Endothelial cell of umbilical vein (primary cell): ENCODE data around the gene TMPRSS9.

ENCODE experiments used
- CTCF ChIP-seq, 2 donors: IDR thresholded peaks; 1 replicate in 1 of 2; 2 replicates in 1 of 2; pipeline ENCODE4 v1.5.1; 2011; ENCODE audit warnings: low read length in 2 of 2, mild to moderate bottlenecking in 2 of 2, moderate library complexity in 2 of 2, control low read depth in 1 of 2, inconsistent platforms in 1 of 2, low read depth in 1 of 2; ENCODE audit not compliant: insufficient read depth in 1 of 2; ENCODE audit errors: extremely low read depth in 1 of 2
- EZH2 ChIP-seq: IDR thresholded peaks from 2 replicates; pipeline ENCODE4 v1.6.1; 2012; ENCODE audit warnings: borderline replicate concordance, low read depth, mild to moderate bottlenecking, moderate library complexity, low read length, inconsistent platforms; ENCODE audit not compliant: severe bottlenecking
- GATA2 ChIP-seq: IDR thresholded peaks from 2 replicates; pipeline ENCODE4 v1.7.0; 2011; ENCODE audit warnings: low read depth, mild to moderate bottlenecking, moderate library complexity, mixed read lengths, low read length; ENCODE audit not compliant: insufficient read length, insufficient read depth
- JUN ChIP-seq: IDR thresholded peaks from 2 replicates; pipeline ENCODE4 v1.6.1; 2011; ENCODE audit warnings: borderline replicate concordance, low read depth; ENCODE audit not compliant: insufficient read length, insufficient read depth
- MAX ChIP-seq: IDR thresholded peaks from 2 replicates; pipeline ENCODE4 v1.6.1; 2011; ENCODE audit not compliant: insufficient read depth, insufficient read length
- POLR2A ChIP-seq: IDR thresholded peaks from 2 replicates; pipeline ENCODE4 v1.6.1; 2012; ENCODE audit warnings: low read depth, mild to moderate bottlenecking, control low read depth, low read length
- POLR2AphosphoS5 ChIP-seq: IDR thresholded peaks from 2 replicates; pipeline ENCODE4 v1.6.1; 2012; ENCODE audit warnings: low read depth, mild to moderate bottlenecking, control low read depth, low read length, moderate library complexity; ENCODE audit not compliant: insufficient read depth

DNA sequence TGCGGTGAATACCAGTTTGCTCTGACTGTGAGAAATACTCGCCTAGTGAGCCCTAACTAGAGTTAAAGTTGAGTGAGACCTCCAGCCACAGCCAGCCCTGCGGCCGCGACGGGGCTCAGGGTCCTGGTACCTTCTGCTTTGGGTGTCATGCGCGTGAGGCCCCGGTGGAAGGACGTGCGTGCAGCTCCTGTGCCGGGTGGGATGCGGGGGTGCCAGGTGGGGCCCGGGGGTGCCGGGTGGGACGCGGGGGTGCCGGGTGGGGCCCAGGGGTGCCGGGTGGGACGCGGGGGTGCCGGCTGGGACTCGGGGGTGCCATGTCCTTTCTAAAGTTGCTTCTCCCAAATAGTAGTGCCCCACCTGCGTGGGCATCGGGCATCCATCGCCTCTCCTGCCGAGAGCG is 8.5 kb upstream of the TMPRSS9 start:
- TF ChIP-seq GATA2 (no peak), POLR2A (no peak), CTCF (IDR thresholded peaks at IDR 0.05; ENCODE audit: extremely low read depth in 1 of 2, insufficient read depth in 1 of 2, low read depth in 1 of 2, low read length in 2 of 2) (no peak), JUN (no peak), EZH2 (no peak), POLR2AphosphoS5 (no peak), MAX (no peak)
